ENCODE measurements around the gene MAP3K10. TPM values are rescaled to one million over a fixed set of nuclear protein-coding genes. Genes with fewer than 3 reads are reported as not detected.

MAP3K10 gene
- total and polyA plus RNA-seq, 7 donors = 4.2 to 17.2 (median 6.4) TPM

DNA sequence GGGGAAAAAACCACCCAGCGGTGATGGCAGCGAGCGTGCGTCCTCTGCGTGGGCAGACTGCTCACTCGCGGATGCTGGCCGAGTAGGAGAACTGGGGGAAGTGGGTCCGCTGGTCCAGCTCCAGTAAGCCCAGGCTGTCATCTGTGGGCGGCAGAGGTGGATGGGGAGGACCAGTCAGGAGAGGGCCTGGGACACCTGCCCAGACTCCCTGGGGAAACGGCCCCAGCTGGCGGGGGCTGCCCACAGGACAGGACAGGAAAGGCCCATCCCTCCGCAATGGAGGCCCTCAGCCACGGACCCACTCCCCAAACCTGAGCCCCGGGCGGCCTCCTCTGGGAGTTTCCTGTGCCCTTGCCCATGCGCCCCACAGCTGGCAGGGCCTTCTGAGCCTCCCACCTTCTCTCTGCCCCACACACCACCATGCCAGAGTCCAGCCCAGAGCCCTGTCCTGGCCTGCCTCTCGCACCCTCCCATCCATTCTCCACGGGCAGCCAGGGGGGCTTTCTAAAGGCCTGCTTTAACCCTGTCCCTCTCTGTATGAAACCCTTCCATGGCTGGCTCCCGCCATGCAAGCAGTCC is 42.7 kb downstream of the MAP3K10 start:
- peaks cover 38 to 64% (median 53%) of the 10 kb centered on the region in 4 donors for H3K36me3 ChIP-seq
- DNase-seq = no peak

DNA sequence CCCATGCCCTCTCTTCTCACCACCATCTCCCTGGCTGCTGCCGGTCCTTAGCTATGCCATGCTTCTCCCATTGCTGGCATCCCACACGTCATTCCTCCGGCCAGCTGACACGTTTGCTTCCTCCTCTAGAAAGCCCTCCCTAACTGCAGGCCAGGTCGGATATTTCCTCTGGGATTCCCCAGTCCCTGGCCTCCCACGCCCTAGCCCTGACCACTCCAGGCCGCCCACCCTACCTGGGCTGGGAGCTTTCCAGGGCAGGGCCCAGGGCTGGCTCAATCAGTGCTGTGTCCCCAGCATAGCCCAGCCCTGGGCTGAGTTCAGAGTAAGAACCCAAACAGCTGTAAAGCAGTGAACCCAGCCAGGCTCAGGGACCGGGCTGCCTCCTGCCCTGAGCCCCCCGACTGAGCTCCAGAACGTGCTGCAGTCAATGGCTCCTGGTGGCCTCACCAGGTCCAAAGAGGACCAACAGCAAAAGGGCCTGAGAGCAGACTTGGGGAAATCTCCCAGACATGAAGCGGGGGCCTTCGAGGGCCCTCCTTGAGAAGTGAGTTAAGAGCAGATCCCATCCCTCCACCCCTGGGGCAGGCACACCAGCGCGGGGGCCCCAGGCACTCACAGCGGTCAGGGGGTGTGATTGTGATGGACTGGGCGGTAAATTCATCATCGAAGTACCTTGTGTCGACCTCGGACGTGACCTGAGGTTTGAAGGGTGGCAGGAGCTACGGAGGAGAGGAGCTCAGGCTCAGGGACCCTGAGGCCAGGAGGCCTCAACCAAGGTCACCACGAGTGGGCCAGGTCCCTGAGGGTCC is 43.4 kb downstream of the MAP3K10 start:
- Histone ChIP-seq H3K27me3 (no peaks in the 10 kb centered on the region), H3K9me3 (no peaks in the 10 kb centered on the region), H3K27ac (no peak overlapping the region), H3K36me3 (peaks cover 41 to 71% (median 59%) of the 10 kb centered on the region in 4 donors), H3K4me1 (peaks cover 0 to 17% (median 12%) of the 10 kb centered on the region in 4 donors), H3K4me3 (no peak overlapping the region)
- no peak for DNase-seq
- WGBS, 2 donors = 93% methylated on average over 22 of the region's 22 CpGs
- TF ChIP-seq POLR2AphosphoS5 (IDR thresholded peaks at IDR 0.05) = no peak
- no peak for TF ChIP-seq POLR2A (IDR thresholded peaks at IDR 0.05)
- no peak for TF ChIP-seq EP300 (IDR thresholded peaks at IDR 0.05)
- TF ChIP-seq, protein P1, sequence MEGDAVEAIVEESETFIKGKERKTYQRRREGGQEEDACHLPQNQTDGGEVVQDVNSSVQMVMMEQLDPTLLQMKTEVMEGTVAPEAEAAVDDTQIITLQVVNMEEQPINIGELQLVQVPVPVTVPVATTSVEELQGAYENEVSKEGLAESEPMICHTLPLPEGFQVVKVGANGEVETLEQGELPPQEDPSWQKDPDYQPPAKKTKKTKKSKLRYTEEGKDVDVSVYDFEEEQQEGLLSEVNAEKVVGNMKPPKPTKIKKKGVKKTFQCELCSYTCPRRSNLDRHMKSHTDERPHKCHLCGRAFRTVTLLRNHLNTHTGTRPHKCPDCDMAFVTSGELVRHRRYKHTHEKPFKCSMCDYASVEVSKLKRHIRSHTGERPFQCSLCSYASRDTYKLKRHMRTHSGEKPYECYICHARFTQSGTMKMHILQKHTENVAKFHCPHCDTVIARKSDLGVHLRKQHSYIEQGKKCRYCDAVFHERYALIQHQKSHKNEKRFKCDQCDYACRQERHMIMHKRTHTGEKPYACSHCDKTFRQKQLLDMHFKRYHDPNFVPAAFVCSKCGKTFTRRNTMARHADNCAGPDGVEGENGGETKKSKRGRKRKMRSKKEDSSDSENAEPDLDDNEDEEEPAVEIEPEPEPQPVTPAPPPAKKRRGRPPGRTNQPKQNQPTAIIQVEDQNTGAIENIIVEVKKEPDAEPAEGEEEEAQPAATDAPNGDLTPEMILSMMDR (IDR thresholded peaks at IDR 0.05) = no peak
- intact Hi-C loops (cut with DNase I) = no loop called here

More for the DNA sequence above, 42.7 kb downstream of the MAP3K10 start:
- H3K4me3 ChIP-seq = no peak overlapping the region
- H3K4me1 ChIP-seq = peaks cover 0 to 17% (median 12%) of the 10 kb centered on the region in 4 donors
- 93 to 94% methylated on average over 20 of the region's 20 CpGs for WGBS, 2 donors
- no peaks in the 10 kb centered on the region for H3K27me3 ChIP-seq
- no peak overlapping the region for H3K27ac ChIP-seq
- H3K9me3 ChIP-seq = no peaks in the 10 kb centered on the region
- intact Hi-C loops (cut with DNase I) = no loop called here
- TF ChIP-seq POLR2AphosphoS5 (IDR thresholded peaks at IDR 0.05) = no peak
- TF ChIP-seq POLR2A (IDR thresholded peaks at IDR 0.05) = no peak
- no peak for TF ChIP-seq EP300 (IDR thresholded peaks at IDR 0.05)
- TF ChIP-seq, protein P1 (IDR thresholded peaks at IDR 0.05) = no peak

- no peak for DNase-seq
- intact Hi-C loops (cut with DNase I) = no loop called here
- Histone ChIP-seq H3K9me3 (no peaks in the 10 kb centered on the region), H3K4me3 (no peak overlapping the region), H3K4me1 (peaks cover 0 to 17% (median 12%) of the 10 kb centered on the region in 4 donors), H3K36me3 (peaks cover 49 to 79% (median 63%) of the 10 kb centered on the region in 4 donors), H3K27me3 (no peaks in the 10 kb centered on the region), H3K27ac (no peak overlapping the region)
- WGBS, 2 donors = 88 to 91% methylated on average over 30 of the region's 30 CpGs
- TF ChIP-seq POLR2A (IDR thresholded peaks at IDR 0.05) (no peak), POLR2AphosphoS5 (IDR thresholded peaks at IDR 0.05) (no peak), EP300 (IDR thresholded peaks at IDR 0.05) (no peak)
Observed at GRCh38 chr19:40235238-40236025, 44.2 kb downstream of the MAP3K10 start.

DNA sequence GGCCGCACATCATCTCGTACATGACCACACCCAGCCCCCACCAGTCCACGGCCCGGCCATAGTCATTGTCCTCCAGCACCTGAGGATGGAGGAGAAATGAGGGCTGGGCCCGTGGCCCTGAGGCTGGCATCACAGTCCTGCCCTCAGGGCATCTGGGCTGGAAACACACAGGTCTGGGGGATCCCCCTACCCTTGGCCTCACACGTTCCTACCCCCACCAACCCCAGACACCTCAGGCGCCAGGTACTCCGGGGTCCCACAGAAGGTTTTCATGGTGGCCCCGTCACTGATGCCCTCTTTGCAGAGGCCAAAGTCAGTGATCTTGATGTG is 44.8 kb downstream of the MAP3K10 start:
- 92 to 94% methylated on average over 9 of the region's 9 CpGs for WGBS, 2 donors
- DNase-seq = no peak
- H3K36me3 ChIP-seq = peaks cover 55 to 85% (median 65%) of the 10 kb centered on the region in 4 donors
- intact Hi-C loops (cut with DNase I) = no loop called here
- peaks cover 0 to 17% (median 12%) of the 10 kb centered on the region in 4 donors for H3K4me1 ChIP-seq
- no peak overlapping the region for H3K27ac ChIP-seq
- TF ChIP-seq POLR2A (IDR thresholded peaks at IDR 0.05) (no peak), EP300 (IDR thresholded peaks at IDR 0.05) (no peak)
- H3K9me3 ChIP-seq = no peaks in the 10 kb centered on the region
- H3K27me3 ChIP-seq = no peaks in the 10 kb centered on the region
- no peak overlapping the region for H3K4me3 ChIP-seq

GRCh38 chr19:40236366-40236765 is 45.1 kb downstream of the MAP3K10 start:
- Histone ChIP-seq H3K4me1 (peaks cover 0 to 14% (median 11%) of the 10 kb centered on the region in 4 donors), H3K27me3 (no peaks in the 10 kb centered on the region), H3K9me3 (no peaks in the 10 kb centered on the region), H3K36me3 (peaks cover 55 to 88% (median 67%) of the 10 kb centered on the region in 4 donors), H3K27ac (no peak overlapping the region), H3K4me3 (no peak overlapping the region)
- no peak for DNase-seq
- TF ChIP-seq EP300 (IDR thresholded peaks at IDR 0.05) (no peak), POLR2A (IDR thresholded peaks at IDR 0.05) (no peak), POLR2AphosphoS5 (IDR thresholded peaks at IDR 0.05) (no peak)
- TF ChIP-seq, protein P1 (IDR thresholded peaks at IDR 0.05) = no peak
- 93 to 94% methylated on average over 6 of the region's 6 CpGs for WGBS, 2 donors
- intact Hi-C loops (cut with DNase I) = no loop called here

Data from sigmoid colon (tissue), 7 donors.